Bone marrow (tissue), 2 donors: Measurements from ENCODE around the gene VCAN.

Source experiments
- DNase-seq, 2 donors: peaks; one replicate each; lab custom pipeline; 2025; lab: John Stamatoyannopoulos, UW

Gene VCAN

DNA sequence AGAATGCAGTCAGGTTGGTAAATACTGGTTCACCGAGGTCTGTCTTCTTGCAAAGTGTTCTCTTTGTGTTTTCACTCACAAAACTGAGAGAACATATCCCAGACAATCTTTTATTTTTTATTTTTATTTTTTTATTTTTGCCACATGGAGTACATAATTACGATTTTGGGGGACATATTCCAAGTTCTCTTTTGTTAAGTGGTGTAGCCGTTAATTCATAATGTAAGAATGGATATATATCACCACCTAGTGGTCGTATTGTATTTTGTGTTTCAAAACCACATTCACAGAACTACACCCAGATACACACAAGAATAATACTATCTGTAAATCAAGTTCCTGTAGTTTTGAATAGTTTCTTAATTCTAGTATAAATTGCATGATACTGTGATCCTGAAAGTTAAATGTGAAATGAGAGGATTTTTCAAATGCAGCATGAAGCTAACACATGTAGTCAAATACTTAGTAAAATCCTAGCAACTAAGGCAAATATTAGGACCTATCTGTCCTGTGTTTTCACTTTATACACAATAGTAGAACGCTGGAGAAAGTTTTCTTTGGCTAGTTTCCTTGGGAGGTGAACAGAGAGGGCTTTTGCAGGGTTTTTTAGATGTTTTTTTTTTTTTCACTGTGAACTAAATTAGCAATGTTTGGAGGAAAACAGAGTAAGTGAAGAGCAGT lies 92.7 kb downstream of the VCAN start:
- DNase-seq, result no peak

DNA sequence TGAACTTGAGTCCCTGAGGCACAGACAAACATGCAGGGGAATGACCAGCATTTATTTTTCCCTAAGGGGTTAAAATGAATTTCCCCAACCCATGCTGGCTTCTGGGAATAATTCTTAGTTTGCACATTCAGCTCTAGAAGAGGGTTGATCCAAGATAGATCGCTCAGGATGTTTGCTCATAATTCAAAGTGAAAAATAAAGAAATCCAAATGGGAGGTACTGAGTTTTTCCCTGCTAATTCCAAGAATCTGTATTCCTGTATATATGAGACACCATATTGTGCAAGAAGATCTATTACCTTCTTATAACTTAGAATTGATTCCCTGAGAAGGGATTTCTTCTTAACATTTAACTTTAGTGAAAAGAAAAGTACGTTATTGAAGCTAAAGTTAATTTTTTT lies 96.2 kb downstream of the VCAN start:
- DNase-seq, result no peak

DNA sequence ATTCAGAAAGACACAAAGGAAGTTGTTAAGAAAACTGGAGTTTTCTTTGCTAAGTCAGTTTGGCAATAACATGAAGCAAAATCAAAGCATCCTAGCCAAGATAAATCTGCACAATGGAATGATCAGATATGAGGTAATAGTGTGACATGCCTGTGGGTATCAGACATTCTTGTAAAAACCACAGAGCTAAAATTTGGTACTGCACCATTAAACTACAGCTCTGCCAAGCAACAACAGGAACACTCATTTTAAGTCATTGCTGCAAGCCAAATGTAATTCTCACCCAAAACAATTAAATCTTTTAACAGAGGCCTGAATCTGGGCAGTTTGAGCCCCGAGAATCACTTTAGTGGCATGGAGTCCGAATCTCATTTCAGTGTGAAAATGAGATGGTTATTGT lies 96.6 kb downstream of the VCAN start:
- no peak for DNase-seq

DNA sequence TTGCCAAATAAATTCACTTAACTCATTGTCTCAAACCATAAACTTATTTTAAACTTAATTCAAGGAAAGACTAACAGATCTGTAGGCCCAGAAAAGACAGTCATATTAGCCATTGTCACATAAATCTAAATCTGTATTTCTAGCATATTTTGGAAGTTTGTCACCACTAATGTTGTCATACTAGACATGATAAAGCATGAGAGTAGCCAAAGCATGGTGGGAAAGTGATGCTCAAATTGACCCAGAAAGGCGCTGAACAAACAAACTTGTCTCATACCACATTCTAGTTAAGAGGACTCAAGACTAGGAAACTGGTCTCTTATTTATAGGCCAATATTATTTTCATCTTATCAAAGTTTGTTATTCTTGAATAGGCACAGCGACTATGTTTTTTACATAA lies 99.4 kb downstream of the VCAN start:
- no peak for DNase-seq

DNA sequence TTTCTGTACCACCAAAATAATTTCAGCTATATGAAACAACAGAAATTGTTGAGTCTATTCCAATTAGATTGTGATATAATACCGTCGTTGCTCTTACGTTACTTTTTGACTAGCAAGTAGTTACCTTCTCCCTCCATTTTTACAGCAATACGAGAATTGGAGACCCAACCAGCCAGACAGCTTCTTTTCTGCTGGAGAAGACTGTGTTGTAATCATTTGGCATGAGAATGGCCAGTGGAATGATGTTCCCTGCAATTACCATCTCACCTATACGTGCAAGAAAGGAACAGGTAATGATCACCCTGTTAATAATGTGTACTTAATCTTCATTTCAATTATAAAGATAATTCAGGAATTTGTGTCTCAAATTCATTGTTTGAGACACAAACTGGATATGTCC lies 100.7 kb downstream of the VCAN start:
- DNase-seq, result no peak

DNA sequence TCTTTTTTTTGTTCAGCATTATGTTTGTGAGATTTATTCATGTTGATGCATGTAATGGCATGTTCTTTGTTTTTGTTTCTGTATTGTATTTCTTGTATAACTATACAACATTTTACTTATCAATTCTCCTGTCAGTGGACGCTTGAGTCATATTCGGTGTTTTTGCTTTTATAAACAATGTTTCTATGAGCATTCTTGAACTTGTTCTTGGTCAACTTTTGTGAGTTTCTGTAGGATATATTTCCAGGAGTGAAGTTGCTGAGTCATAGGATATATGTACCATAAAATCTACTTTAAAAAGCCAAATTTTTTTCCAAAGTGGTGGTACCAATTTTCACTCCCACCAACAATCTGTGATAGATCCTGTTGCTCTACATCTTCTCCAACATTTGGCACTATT lies 104.8 kb downstream of the VCAN start:
- DNase-seq, result no peak

DNA sequence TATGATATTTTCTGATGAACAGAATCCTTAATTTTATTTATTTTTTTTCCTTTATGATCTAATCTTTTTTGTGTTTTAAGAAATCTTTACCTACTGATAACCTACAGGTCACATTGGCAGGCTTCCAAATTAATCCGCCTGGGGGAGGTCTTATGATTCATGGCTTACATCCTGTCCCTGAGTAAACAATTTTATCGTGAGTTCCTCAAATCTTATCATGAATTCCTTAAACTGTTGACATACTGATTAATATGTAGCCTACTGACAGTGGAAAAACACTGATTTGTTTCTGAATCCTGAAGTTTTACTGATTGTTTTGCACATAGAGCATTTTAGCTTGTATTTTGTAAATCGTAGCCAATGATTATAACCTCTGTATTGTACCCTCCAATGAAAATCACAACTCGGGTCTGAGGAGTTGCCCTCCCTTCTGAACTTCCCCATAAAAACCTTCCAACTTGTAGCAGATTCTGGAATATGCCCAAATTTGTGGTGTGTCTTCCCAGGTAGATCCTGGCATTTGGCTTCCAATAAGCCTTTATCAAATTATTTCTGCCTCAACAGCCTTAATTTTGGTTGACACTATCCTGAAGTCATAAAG lies 105.6 kb downstream of the VCAN start:
- no peak for DNase-seq

DNA sequence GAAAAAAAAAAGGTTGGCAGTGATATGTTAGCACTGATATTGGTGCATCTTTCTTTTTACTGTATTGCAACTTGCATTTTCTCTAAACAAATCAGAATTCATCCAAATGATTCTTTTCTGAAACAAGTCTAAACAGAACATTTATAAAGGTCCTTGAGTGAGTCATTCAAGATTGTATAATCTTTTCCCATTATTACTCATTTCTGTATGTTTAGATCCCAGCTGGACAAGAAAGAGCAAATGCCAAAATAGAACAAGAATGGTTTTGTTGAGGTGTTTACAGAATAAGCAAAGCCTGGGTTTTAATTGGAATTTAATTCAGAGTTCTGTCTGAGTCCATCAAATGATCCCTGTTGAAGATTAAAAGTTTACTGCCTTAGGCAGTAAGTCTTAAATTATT lies 112.3 kb downstream of the VCAN start:
- DNase-seq, result no peak

DNA sequence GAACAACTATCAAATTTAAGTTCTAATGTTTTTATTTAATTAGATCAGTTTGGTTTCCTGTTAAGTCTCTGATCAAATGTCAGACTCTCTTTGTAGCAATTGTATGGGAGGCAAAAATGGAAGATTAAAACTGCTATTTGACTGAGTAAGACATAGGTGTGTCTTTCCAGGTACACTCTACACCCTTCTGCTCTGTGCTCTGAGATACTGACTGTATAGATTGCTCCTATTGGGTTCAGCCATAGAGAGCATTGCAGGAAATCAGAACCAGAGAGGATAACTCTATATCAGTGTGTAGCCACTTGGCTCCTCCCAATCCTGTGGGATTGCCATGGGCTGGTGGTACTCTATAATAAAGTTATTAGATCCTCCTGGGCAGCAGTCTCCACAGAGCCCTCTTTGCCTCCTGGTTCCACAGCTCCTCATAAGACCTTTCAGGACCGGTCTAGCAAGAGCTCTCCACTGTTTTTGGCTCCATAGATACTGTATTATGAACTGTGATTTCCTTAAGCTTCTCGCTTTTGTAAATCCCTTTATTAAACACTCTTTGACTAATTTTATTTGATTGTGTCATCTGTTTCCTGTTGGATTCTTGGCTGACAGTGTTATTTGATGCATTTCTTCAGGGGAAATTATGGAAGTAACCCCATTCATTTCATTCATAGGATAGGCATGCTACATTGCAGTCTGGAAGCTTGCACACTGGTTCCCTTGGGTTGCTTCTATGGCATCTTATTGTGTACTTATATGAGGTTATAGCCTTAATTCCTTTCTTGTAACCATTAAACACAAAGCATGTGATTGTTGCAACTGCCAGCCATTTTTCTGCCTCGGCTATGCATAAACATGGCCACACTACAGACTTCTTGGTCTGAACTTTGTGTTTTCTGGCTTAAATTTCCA lies 115.6 kb downstream of the VCAN start:
- no peak for DNase-seq

DNA sequence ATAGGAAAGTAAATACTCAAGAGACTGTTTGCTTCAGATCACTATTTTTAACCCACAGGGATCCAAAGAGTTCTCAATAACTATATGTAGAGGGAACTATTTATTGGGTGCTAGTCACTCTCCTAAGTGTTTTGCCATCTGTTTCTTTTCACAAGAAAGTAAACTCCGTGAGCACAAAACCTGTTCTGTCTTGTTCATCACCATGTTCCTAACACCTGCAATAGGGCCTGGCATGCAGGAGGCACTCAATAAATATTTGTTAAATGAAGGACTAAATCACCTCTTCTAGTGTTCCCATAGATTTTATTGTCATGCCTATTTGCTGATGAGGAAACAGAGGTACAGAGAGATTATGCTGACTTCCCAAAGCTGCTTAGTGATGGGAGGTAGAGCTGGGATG lies 118.2 kb downstream of the VCAN start:
- DNase-seq, result no peak

DNA sequence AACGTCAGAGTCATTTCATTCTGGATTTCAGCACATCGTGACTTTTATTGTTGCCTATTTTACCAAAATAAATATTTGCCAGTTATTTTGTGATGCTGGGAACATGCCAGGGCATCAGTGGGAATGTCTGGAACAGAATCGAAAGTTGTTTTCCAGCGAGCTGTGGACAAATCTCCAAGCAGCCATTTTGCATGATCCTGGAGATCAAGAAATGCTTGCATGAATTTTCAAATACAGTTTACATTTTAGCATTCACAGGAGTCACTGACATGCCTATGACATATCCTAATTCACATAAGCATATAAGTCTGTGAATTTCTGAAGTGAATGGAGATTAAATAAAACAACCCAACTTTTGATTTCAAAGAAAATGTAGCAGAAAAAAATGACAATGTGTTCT lies 119.4 kb downstream of the VCAN start:
- no peak for DNase-seq

DNA sequence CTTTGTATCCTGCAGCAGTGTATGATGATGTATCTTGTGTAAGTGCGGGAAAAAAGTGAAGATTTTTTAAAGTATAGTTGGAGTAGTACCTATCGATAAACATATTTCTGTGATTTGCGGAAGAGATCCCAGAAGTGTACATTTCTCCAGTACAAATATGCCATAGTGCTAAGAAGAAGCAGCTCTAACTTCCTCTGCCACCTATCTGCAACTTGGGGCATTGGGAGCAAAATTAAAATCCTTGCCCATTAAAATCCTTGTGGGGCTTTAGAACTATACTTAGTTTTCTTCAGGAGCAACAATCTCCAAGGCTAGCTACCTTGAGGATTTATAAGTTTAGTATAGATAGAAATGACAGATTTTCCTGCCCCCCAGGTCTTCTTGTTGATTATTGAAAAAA lies 123.7 kb downstream of the VCAN start:
- no peak for DNase-seq

DNA sequence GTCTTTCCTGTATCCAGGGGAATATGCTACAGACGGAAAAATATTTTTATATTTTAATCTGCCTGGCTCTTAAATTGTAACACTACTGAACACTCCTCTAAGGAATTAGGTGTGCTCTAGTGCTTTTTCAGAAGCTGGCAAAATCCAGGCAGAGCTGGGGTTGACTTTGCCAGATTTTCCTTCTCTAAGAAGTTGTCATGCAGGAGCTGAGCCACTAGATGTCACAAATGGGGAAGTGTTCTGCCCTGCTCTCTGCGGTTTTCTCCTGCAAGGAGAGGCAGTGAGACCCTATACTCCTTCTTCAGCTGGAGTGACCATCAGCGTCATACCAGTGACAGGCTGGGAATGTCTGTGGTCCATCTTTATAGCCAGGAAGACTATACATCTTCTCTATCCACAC lies 136.6 kb downstream of the VCAN start:
- peak in 1 of 2 donors; percentile 2 for DNase-seq

DNA sequence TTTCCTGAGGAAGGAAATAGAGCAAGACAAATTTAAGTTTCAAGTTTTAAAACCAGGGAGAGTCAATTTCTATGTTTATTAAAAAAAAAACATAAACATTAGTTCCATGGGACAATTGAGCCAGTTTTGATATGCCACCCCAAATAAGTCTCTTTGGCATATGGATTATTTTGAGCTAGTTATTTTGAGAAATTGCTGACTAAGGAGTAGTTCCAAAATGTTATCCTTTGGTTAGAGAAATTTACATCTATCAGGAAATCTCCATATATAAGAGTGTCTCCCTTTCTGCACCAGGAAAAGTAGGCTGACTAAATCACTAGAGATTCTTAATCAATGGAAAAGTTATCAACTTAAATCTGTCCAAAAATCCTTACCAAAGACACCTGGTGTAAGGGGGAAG lies 143.3 kb downstream of the VCAN start:
- DNase-seq, result no peak

DNA sequence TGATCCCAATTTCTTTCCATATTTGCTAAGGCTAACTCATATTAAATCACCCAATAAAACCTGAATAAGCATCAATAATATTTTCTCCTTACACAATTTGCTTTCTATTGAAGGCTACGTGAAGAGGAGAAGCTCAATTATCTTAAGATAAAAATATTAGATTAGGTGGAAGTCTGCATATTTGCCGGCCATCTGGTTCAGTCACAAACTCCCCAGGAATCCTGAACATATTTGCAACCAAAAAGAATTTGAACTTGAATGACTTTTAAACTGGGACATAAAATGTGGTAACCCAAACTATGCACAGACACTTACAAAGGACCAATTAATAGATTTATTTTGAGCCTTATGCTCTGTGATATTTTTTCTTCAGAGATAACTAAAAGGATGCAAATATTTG lies 156.8 kb downstream of the VCAN start:
- no peak for DNase-seq
